WTC11 (cell line): ENCODE data around the gene PRTFDC1. TPM values are rescaled to one million over a fixed set of nuclear protein-coding genes. Genes with fewer than 3 reads are reported as not detected.

Experiments used
- ATAC-seq: fragments of 200-7000 bp; cut with Tn5 transposase; 2 replicates; pipeline ENCODE4 v1.10.0; 2021; ENCODE audit warnings: mild to moderate bottlenecking, moderate library complexity
- CTCF ChIA-PET: fragments of 300-600 bp; sonication (Branson Sonifier 250); formaldehyde crosslinking; loops from one replicate; lab custom pipeline; 2021; ENCODE audit warnings: antibody characterized with exemption; lab: Charles Lee
- POLR2A ChIA-PET: fragments of 350-600 bp; sonication (Branson Sonifier 250); formaldehyde crosslinking; loops from one replicate; lab custom pipeline; 2021; ENCODE audit warnings: antibody characterized with exemption; lab: Charles Lee
- DNase-seq: peaks from one replicate; pipeline ENCODE4 v3.0.0; 2021; ENCODE audit warnings: low spot score
- H3K27ac Mint-ChIP-seq: 2 replicates; pipeline ENCODE4 v1.8.0; 2021; ENCODE audit warnings: mixed read lengths
- H3K27me3 Mint-ChIP-seq: 2 replicates; pipeline ENCODE4 v1.8.0; 2021; ENCODE audit warnings: low read depth, mild to moderate bottlenecking, moderate library complexity, mixed read lengths
- H3K36me3 Mint-ChIP-seq: 2 replicates; pipeline ENCODE4 v1.8.0; 2021; ENCODE audit warnings: mixed read lengths
- H3K4me1 Mint-ChIP-seq: 2 replicates; pipeline ENCODE4 v1.8.0; 2022; ENCODE audit warnings: mixed read lengths
- H3K4me3 Mint-ChIP-seq: 2 replicates; pipeline ENCODE4 v1.8.0; 2021; ENCODE audit warnings: mild to moderate bottlenecking, moderate library complexity, mixed read lengths
- H3K9me3 Mint-ChIP-seq: 2 replicates; pipeline ENCODE4 v1.8.0; 2021; ENCODE audit warnings: mixed read lengths
- CBFB ChIP-seq: sonication (generic); formaldehyde crosslinking; IDR thresholded peaks from 2 replicates; pipeline ENCODE4 v1.8.1; 2022; ENCODE audit warnings: mild to moderate bottlenecking, low read depth, missing genetic modification reagents
- GABPB1 ChIP-seq: sonication (generic); formaldehyde crosslinking; IDR thresholded peaks from 2 replicates; pipeline ENCODE4 v1.8.1; 2023; ENCODE audit warnings: mild to moderate bottlenecking, missing genetic modification reagents
- GRHL2 ChIP-seq: fragments of 250-450 bp; sonication (Bioruptor Pico); IDR thresholded peaks from 2 replicates; pipeline ENCODE4 v1.8.0; 2022; ENCODE audit warnings: mild to moderate bottlenecking, moderate library complexity; ENCODE audit not compliant: insufficient replicate concordance, severe bottlenecking
- JAZF1 ChIP-seq: fragments of 250-450 bp; sonication (Bioruptor Pico); IDR thresholded peaks from 2 replicates; pipeline ENCODE4 v1.9.0; 2021; ENCODE audit warnings: moderate library complexity, mild to moderate bottlenecking, inconsistent platforms
- NFE2L1 ChIP-seq: sonication (generic); formaldehyde crosslinking; IDR thresholded peaks from 2 replicates; pipeline ENCODE4 v1.8.1; 2023; ENCODE audit warnings: missing genetic modification reagents
- RORB ChIP-seq: fragments of 250-450 bp; sonication (Bioruptor Pico); IDR thresholded peaks from 2 replicates; pipeline ENCODE4 v1.9.0; 2021; ENCODE audit warnings: mild to moderate bottlenecking
- ZBTB21 ChIP-seq: sonication (generic); formaldehyde crosslinking; IDR thresholded peaks from 2 replicates; pipeline ENCODE4 v1.8.1; 2023; ENCODE audit warnings: mild to moderate bottlenecking, missing genetic modification reagents, borderline replicate concordance
- total RNA-seq: library from RNA; stranded (reverse); gene quantifications from 3 replicates; pipeline ENCODE4 v1.2.3, GENCODE V29; 2021
- TF ChIP-seq, protein P1 (sequence below): sonication (generic); formaldehyde crosslinking; IDR thresholded peaks from 2 replicates; pipeline ENCODE4 v1.8.1; 2022; ENCODE audit warnings: low read depth, missing genetic modification reagents, borderline replicate concordance
- TF ChIP-seq, protein P2 (sequence below): fragments of 250-450 bp; sonication (Bioruptor Pico); conservative IDR thresholded peaks from 2 replicates; pipeline ENCODE4 v1.9.0; 2021; ENCODE audit warnings: mild to moderate bottlenecking
- TF ChIP-seq, protein P3 (sequence below): fragments of 250-450 bp; sonication (Bioruptor Pico); IDR thresholded peaks from 2 replicates; pipeline ENCODE4 v1.9.0; 2021; ENCODE audit warnings: mild to moderate bottlenecking
- TF ChIP-seq, protein P4 (sequence below): sonication (generic); formaldehyde crosslinking; IDR thresholded peaks from 2 replicates; pipeline ENCODE4 v1.8.1; 2022; ENCODE audit warnings: low read depth, mild to moderate bottlenecking, moderate library complexity, missing genetic modification reagents, borderline replicate concordance
- TF ChIP-seq, protein P5 (sequence below): fragments of 250-450 bp; sonication (Bioruptor Pico); IDR thresholded peaks from 2 replicates; pipeline ENCODE4 v1.9.0; 2021; ENCODE audit warnings: mild to moderate bottlenecking
- TF ChIP-seq, protein P6 (sequence below): fragments of 250-450 bp; sonication (Bioruptor Pico); IDR thresholded peaks from 2 replicates; pipeline ENCODE4 v2.1.2; 2022; ENCODE audit warnings: mild to moderate bottlenecking, moderate library complexity
- TF ChIP-seq, protein P7 (sequence below): sonication (generic); formaldehyde crosslinking; IDR thresholded peaks from 2 replicates; pipeline ENCODE4 v1.8.1; 2023; ENCODE audit warnings: mild to moderate bottlenecking, missing genetic modification reagents

Gene PRTFDC1
- total RNA-seq, 1 experiment from 2014 or later, result 6.1 TPM

DNA sequence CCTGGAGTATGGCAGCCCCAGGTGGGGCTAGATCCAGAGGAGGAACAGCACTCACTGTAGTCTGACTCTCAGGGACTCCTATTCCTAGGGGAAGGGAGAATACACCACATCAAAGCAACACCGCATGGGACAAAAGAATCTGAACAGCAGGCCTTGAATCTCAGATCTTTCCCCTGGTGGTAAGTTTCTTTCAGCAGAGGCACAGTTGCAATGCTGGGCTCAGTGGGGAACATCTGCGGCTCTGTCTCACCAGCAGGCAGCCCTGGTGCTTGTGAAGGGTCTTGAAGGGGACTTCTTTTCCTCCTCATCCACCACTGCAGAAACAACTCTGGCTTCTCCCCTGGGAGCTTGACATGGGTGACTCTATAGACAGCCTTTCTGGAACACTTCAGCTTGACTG is 117.5 kb downstream of the PRTFDC1 start (continued):
- TF ChIP-seq, protein P1, sequence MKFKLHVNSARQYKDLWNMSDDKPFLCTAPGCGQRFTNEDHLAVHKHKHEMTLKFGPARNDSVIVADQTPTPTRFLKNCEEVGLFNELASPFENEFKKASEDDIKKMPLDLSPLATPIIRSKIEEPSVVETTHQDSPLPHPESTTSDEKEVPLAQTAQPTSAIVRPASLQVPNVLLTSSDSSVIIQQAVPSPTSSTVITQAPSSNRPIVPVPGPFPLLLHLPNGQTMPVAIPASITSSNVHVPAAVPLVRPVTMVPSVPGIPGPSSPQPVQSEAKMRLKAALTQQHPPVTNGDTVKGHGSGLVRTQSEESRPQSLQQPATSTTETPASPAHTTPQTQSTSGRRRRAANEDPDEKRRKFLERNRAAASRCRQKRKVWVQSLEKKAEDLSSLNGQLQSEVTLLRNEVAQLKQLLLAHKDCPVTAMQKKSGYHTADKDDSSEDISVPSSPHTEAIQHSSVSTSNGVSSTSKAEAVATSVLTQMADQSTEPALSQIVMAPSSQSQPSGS (CRISPR knock-in tag), result no peak
- TF ChIP-seq NFE2L1 (CRISPR knock-in tag), result no peak
- no peak for TF ChIP-seq GRHL2 (CRISPR knock-in tag)
- TF ChIP-seq RORB, result no peak
- TF ChIP-seq, all 79 proteins: peak for 0

DNA sequence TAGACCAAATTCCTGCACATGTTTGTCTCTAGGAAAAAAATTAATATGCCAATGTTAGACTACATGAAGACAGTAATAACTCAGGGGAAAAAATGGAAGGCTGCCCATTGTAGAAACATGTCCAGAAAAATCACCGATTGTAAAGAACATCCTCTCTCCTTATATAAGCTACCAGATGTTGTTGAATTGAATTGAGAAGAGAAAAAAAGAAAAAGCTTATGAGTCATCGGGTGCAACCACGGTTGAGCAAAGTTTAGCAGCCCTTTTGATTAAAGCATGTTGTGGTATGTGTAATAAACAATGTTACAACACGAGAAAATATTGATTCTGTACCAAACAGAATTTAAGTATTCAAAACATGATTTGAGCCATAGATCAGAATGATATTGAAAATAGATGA is 126.4 kb downstream of the PRTFDC1 start:
- Mint-ChIP-seq H3K27me3 (no peaks in the 10 kb centered on the region), H3K27ac (no peak overlapping the region), H3K4me1 (no peaks in the 10 kb centered on the region), H3K4me3 (no peak overlapping the region), H3K36me3 (no peaks in the 10 kb centered on the region), H3K9me3 (no peaks in the 10 kb centered on the region)
- DNase-seq (no peak), ATAC-seq (no peak)
- CTCF ChIA-PET, result no interaction called here
- POLR2A ChIA-PET, result no interaction called here
- no peak for TF ChIP-seq ZBTB21 (CRISPR knock-in tag)
- TF ChIP-seq, protein P2, sequence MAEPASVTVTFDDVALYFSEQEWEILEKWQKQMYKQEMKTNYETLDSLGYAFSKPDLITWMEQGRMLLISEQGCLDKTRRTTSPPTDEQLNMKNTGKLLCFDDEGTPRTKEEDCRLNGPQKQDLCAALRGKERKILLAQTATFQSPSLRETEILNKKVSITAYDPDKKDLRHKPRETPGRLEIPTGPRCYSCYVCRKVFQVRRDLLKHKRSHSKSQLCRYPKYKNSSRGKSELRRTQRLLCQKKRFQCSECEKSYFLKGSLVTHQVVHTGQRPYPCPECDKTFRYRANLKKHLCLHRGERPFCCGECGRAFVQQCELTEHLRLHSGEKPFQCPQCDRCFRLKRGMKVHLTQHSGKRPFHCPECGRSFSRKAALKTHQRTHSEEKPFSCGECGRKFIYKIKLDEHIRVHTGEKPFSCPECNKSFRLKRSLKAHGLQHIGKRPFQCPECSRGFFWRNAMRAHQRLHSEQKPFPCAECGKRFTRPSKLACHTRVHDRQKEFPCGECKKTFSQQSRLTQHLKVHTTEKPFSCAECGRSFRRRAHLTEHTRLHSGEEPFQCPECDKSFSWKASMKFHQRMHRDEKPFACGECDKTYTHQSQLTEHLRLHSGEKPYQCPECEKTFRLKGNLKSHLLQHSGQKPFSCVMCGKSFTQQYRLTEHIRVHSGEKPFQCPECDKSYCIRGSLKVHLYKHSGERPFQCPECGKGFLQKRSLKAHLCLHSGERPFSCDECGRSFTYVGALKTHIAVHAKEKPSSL, result no peak
- TF ChIP-seq, protein P1 (CRISPR knock-in tag), result no peak
- TF ChIP-seq JAZF1 (CRISPR knock-in tag), result no peak
- TF ChIP-seq, protein P3, sequence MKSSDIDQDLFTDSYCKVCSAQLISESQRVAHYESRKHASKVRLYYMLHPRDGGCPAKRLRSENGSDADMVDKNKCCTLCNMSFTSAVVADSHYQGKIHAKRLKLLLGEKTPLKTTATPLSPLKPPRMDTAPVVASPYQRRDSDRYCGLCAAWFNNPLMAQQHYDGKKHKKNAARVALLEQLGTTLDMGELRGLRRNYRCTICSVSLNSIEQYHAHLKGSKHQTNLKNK (CRISPR knock-in tag), result no peak
- TF ChIP-seq CBFB, result no peak
- TF ChIP-seq, protein P4, sequence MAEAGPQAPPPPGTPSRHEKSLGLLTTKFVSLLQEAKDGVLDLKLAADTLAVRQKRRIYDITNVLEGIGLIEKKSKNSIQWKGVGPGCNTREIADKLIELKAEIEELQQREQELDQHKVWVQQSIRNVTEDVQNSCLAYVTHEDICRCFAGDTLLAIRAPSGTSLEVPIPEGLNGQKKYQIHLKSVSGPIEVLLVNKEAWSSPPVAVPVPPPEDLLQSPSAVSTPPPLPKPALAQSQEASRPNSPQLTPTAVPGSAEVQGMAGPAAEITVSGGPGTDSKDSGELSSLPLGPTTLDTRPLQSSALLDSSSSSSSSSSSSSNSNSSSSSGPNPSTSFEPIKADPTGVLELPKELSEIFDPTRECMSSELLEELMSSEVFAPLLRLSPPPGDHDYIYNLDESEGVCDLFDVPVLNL (CRISPR knock-in tag), result no peak
- no peak for TF ChIP-seq GABPB1
- TF ChIP-seq, protein P5, sequence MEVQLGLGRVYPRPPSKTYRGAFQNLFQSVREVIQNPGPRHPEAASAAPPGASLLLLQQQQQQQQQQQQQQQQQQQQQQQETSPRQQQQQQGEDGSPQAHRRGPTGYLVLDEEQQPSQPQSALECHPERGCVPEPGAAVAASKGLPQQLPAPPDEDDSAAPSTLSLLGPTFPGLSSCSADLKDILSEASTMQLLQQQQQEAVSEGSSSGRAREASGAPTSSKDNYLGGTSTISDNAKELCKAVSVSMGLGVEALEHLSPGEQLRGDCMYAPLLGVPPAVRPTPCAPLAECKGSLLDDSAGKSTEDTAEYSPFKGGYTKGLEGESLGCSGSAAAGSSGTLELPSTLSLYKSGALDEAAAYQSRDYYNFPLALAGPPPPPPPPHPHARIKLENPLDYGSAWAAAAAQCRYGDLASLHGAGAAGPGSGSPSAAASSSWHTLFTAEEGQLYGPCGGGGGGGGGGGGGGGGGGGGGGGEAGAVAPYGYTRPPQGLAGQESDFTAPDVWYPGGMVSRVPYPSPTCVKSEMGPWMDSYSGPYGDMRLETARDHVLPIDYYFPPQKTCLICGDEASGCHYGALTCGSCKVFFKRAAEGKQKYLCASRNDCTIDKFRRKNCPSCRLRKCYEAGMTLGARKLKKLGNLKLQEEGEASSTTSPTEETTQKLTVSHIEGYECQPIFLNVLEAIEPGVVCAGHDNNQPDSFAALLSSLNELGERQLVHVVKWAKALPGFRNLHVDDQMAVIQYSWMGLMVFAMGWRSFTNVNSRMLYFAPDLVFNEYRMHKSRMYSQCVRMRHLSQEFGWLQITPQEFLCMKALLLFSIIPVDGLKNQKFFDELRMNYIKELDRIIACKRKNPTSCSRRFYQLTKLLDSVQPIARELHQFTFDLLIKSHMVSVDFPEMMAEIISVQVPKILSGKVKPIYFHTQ, result no peak
- TF ChIP-seq, protein P6, sequence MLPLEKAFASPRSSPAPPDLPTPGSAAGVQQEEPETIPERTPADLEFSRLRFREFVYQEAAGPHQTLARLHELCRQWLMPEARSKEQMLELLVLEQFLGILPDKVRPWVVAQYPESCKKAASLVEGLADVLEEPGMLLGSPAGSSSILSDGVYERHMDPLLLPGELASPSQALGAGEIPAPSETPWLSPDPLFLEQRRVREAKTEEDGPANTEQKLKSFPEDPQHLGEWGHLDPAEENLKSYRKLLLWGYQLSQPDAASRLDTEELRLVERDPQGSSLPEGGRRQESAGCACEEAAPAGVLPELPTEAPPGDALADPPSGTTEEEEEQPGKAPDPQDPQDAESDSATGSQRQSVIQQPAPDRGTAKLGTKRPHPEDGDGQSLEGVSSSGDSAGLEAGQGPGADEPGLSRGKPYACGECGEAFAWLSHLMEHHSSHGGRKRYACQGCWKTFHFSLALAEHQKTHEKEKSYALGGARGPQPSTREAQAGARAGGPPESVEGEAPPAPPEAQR (CRISPR knock-in tag), result no peak
- TF ChIP-seq, protein P7, sequence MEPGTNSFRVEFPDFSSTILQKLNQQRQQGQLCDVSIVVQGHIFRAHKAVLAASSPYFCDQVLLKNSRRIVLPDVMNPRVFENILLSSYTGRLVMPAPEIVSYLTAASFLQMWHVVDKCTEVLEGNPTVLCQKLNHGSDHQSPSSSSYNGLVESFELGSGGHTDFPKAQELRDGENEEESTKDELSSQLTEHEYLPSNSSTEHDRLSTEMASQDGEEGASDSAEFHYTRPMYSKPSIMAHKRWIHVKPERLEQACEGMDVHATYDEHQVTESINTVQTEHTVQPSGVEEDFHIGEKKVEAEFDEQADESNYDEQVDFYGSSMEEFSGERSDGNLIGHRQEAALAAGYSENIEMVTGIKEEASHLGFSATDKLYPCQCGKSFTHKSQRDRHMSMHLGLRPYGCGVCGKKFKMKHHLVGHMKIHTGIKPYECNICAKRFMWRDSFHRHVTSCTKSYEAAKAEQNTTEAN (CRISPR knock-in tag), result no peak
